Neural cell (in vitro differentiated cells): ENCODE data around the gene WFIKKN1. TPM values are rescaled to one million over a fixed set of nuclear protein-coding genes. Genes with fewer than 3 reads are reported as not detected.

Experiments
- H2AFZ ChIP-seq: fragments of 200-600, 300-800 bp; sonication (generic), shearing (Covaris generic); 2 replicates; pipeline ENCODE4 v1.6.0; 2014; ENCODE audit warnings: low read depth, mild to moderate bottlenecking, antibody characterized with exemption, low read length, moderate library complexity
- H3F3A ChIP-seq: fragments of 200-600 bp; shearing (Covaris generic); 2 replicates; pipeline ENCODE4 v1.6.1; 2016; ENCODE audit warnings: mild to moderate bottlenecking, moderate library complexity, mixed read lengths, antibody characterized with exemption, low read length; ENCODE audit not compliant: insufficient read depth, poor library complexity, severe bottlenecking
- H3K27ac ChIP-seq: fragments of 200-600, 300-800 bp; sonication (generic), shearing (Covaris generic); 2 replicates; pipeline ENCODE4 v1.5.1; 2014; ENCODE audit warnings: mild to moderate bottlenecking, low read length, moderate library complexity
- H3K27me3 ChIP-seq: fragments of 300-800, 200-600 bp; sonication (generic), shearing (Covaris generic); 2 replicates; pipeline ENCODE4 v1.6.0; 2014; ENCODE audit warnings: mild to moderate bottlenecking, low read depth, low read length, moderate library complexity; ENCODE audit not compliant: insufficient read depth
- H3K36me3 ChIP-seq: fragments of 300-800, 200-600 bp; sonication (generic), shearing (Covaris generic); 2 replicates; pipeline ENCODE4 v1.5.1; 2014; ENCODE audit warnings: mild to moderate bottlenecking, antibody characterized with exemption, low read length, moderate library complexity; ENCODE audit not compliant: insufficient read depth
- H3K4me2 ChIP-seq: fragments of 300-800, 200-600 bp; sonication (generic), shearing (Covaris generic); 2 replicates; pipeline ENCODE4 v1.6.0; 2014; ENCODE audit warnings: mild to moderate bottlenecking, low read length
- H3K4me3 ChIP-seq: fragments of 300-800, 200-600 bp; sonication (generic), shearing (Covaris generic); 2 replicates; pipeline ENCODE4 v1.5.1; 2014; ENCODE audit warnings: mild to moderate bottlenecking, low read length, moderate library complexity
- H3K79me2 ChIP-seq: fragments of 200-600 bp; shearing (Covaris generic); replicated peaks from 2 replicates; pipeline ENCODE4 v1.6.0; 2014; ENCODE audit warnings: mild to moderate bottlenecking, low read length, moderate library complexity; ENCODE audit not compliant: insufficient read depth
- H3K9ac ChIP-seq: fragments of 300-800, 200-600 bp; sonication (generic), shearing (Covaris generic); 2 replicates; pipeline ENCODE4 v1.6.1; 2016; ENCODE audit warnings: mild to moderate bottlenecking, low read length, mixed read lengths
- H3K9me2 ChIP-seq: fragments of 200-600 bp; shearing (Covaris generic); 2 replicates; pipeline ENCODE4 v1.6.1; 2016; ENCODE audit warnings: mild to moderate bottlenecking, low read length, mixed read lengths; ENCODE audit not compliant: insufficient read depth
- H3K9me3 ChIP-seq: fragments of 200-600, 300-800 bp; sonication (generic), shearing (Covaris generic); 2 replicates; pipeline ENCODE4 v1.6.1; 2016; ENCODE audit warnings: mild to moderate bottlenecking, mixed run types, low read length, moderate library complexity, mixed read lengths
- H4K20me1 ChIP-seq: fragments of 200-600 bp; shearing (Covaris generic); 2 replicates; pipeline ENCODE4 v1.6.1; 2016; ENCODE audit warnings: mild to moderate bottlenecking, mixed run types; ENCODE audit not compliant: insufficient read depth
- CTCF ChIP-seq: fragments of 450-650 bp; IDR thresholded peaks from 2 replicates; pipeline ENCODE4 v1.5.1; 2014; ENCODE audit warnings: antibody characterized with exemption, mild to moderate bottlenecking, moderate library complexity; ENCODE audit not compliant: poor library complexity, severe bottlenecking
- EP300 ChIP-seq: fragments of 450-650 bp; conservative IDR thresholded peaks from 2 replicates; pipeline ENCODE4 v1.6.1; 2014; ENCODE audit warnings: antibody characterized with exemption, mild to moderate bottlenecking, moderate library complexity; ENCODE audit not compliant: poor library complexity, severe bottlenecking
- EZH2 ChIP-seq: fragments of 200-600, 300-800 bp; shearing (Covaris generic), sonication (generic); IDR thresholded peaks from 2 replicates; pipeline ENCODE4 v1.6.1; 2014; ENCODE audit warnings: antibody characterized with exemption, low read length, borderline replicate concordance, mild to moderate bottlenecking; ENCODE audit not compliant: insufficient read depth, poor library complexity, severe bottlenecking
- MXI1 ChIP-seq: fragments of 450-650 bp; conservative IDR thresholded peaks from 2 replicates; pipeline ENCODE4 v1.6.1; 2014; ENCODE audit warnings: antibody characterized with exemption, mild to moderate bottlenecking; ENCODE audit not compliant: poor library complexity, severe bottlenecking
- POLR2AphosphoS5 ChIP-seq: IDR thresholded peaks from 2 replicates; pipeline ENCODE4 v1.6.1; 2012
- RAD21 ChIP-seq: fragments of 450-650 bp; conservative IDR thresholded peaks from 2 replicates; pipeline ENCODE4 v1.6.1; 2014; ENCODE audit warnings: antibody characterized with exemption, mild to moderate bottlenecking, moderate library complexity
- REST ChIP-seq: IDR thresholded peaks from 2 replicates; pipeline ENCODE4 v1.6.1; 2012; ENCODE audit warnings: borderline replicate concordance
- SMC3 ChIP-seq: fragments of 450-650 bp; conservative IDR thresholded peaks from 2 replicates; pipeline ENCODE4 v1.6.1; 2014; ENCODE audit warnings: antibody characterized with exemption, mild to moderate bottlenecking, moderate library complexity; ENCODE audit not compliant: poor library complexity
- TAF1 ChIP-seq: IDR thresholded peaks from 2 replicates; pipeline ENCODE4 v1.6.1; 2012; ENCODE audit warnings: low read depth
- polyA plus RNA-seq: library from polyadenylated mRNA; depleted of rRNA; stranded (reverse); fragments of >200 nt; gene quantifications from 2 replicates; pipeline ENCODE4 v1.2.3, GENCODE V29; 2014

Gene WFIKKN1
- polyA plus RNA-seq, 1 donor from 2014 or later: 0.43 TPM

GRCh38 chr16:671353-672131 lies 40.8 kb downstream of the WFIKKN1 start:
- no peaks in the 10 kb centered on the region for H3F3A ChIP-seq
- no peaks in the 10 kb centered on the region for H4K20me1 ChIP-seq
- H3K4me3 ChIP-seq: no peak overlapping the region
- H3K9me3 ChIP-seq: no peaks in the 10 kb centered on the region
- TF ChIP-seq EP300: no peak
- TF ChIP-seq RAD21: no peak
- no peak for TF ChIP-seq CTCF
- no peak for TF ChIP-seq TAF1
- no peak for TF ChIP-seq MXI1
- TF ChIP-seq EZH2: no peak
- TF ChIP-seq POLR2AphosphoS5: no peak
- TF ChIP-seq REST: no peak
- TF ChIP-seq SMC3: no peak
- no peaks in the 10 kb centered on the region for H3K9me2 ChIP-seq
- no peak overlapping the region for H3K27ac ChIP-seq
- H3K4me2 ChIP-seq: no peak overlapping the region
- H3K27me3 ChIP-seq: peaks cover 3% of the 10 kb centered on the region
- no peak overlapping the region for H3K9ac ChIP-seq
- no peak overlapping the region for H2AFZ ChIP-seq
- H3K79me2 ChIP-seq: peaks cover 9% of the 10 kb centered on the region
- no peaks in the 10 kb centered on the region for H3K36me3 ChIP-seq

GRCh38 chr16:672371-672770 lies 41.6 kb downstream of the WFIKKN1 start:
- no peaks in the 10 kb centered on the region for H3F3A ChIP-seq
- no peak overlapping the region for H2AFZ ChIP-seq
- no peak overlapping the region for H3K27ac ChIP-seq
- H3K9ac ChIP-seq: no peak overlapping the region
- H3K9me3 ChIP-seq: no peaks in the 10 kb centered on the region
- H4K20me1 ChIP-seq: no peaks in the 10 kb centered on the region
- H3K9me2 ChIP-seq: no peaks in the 10 kb centered on the region
- H3K27me3 ChIP-seq: peaks cover 3% of the 10 kb centered on the region
- H3K36me3 ChIP-seq: no peaks in the 10 kb centered on the region
- peaks cover 9% of the 10 kb centered on the region for H3K79me2 ChIP-seq
- H3K4me2 ChIP-seq: no peak overlapping the region
- TF ChIP-seq EP300 (no peak), SMC3 (no peak), REST (no peak), POLR2AphosphoS5 (no peak), CTCF (no peak), MXI1 (no peak), TAF1 (no peak), EZH2 (no peak), RAD21 (no peak)
- H3K4me3 ChIP-seq: no peak overlapping the region
